Measurements from ENCODE around the gene ADA. TPM values are rescaled to one million over a fixed set of nuclear protein-coding genes. Genes with fewer than 3 reads are reported as not detected.
A peak's percentile ranks its signal among the peaks of the same experiment; 100 is the strongest.

ADA gene
- total RNA-seq, 1 donor, result 96.7 TPM

- DNase-seq (ENCODE audit: low read depth in 2 of 3, low spot score in 2 of 3), result peak in 2 of 3 donors; percentile 31 to 48
These were observed 4.7 kb downstream of the ADA start for GRCh38 chr20:44646641-44647274.

GRCh38 chr20:44646023-44646640 lies 5.4 kb downstream of the ADA start:
- DNase-seq (ENCODE audit: low read depth in 2 of 3, low spot score in 2 of 3), result peak in 2 of 3 donors; percentile 74 to 92

GRCh38 chr20:44644667-44645131 lies 6.8 kb downstream of the ADA start:
- DNase-seq (ENCODE audit: low read depth in 2 of 3, low spot score in 2 of 3), result peak in 1 of 3 donors; percentile 14

- DNase-seq (ENCODE audit: low read depth in 2 of 3, low spot score in 2 of 3), result no peak
These were observed 7.3 kb downstream of the ADA start for GRCh38 chr20:44644230-44644617.

- peak in 2 of 3 donors; percentile 47 to 67 for DNase-seq (ENCODE audit: low read depth in 2 of 3, low spot score in 2 of 3)
These were observed 7.8 kb downstream of the ADA start for GRCh38 chr20:44643596-44644229.

GRCh38 chr20:44643154-44643519 lies 8.4 kb downstream of the ADA start:
- DNase-seq (ENCODE audit: low read depth in 2 of 3, low spot score in 2 of 3), result no peak

GRCh38 chr20:44642203-44643153 lies 9.0 kb downstream of the ADA start:
- peak in 2 of 3 donors; percentile 42 to 50 for DNase-seq (ENCODE audit: low read depth in 2 of 3, low spot score in 2 of 3)

GRCh38 chr20:44641325-44641724 lies 10.2 kb downstream of the ADA start:
- no peak for DNase-seq (ENCODE audit: low read depth in 2 of 3, low spot score in 2 of 3)

GRCh38 chr20:44640522-44640921 lies 11.0 kb downstream of the ADA start:
- DNase-seq (ENCODE audit: low read depth in 2 of 3, low spot score in 2 of 3), result no peak

- DNase-seq (ENCODE audit: low read depth in 2 of 3, low spot score in 2 of 3), result no peak
These were observed 13.8 kb downstream of the ADA start for GRCh38 chr20:44637522-44638372.

- no peak for DNase-seq (ENCODE audit: low read depth in 2 of 3, low spot score in 2 of 3)
These were observed 14.5 kb downstream of the ADA start for GRCh38 chr20:44637042-44637441.

- DNase-seq (ENCODE audit: low read depth in 2 of 3, low spot score in 2 of 3), result no peak
These were observed 15.6 kb downstream of the ADA start for GRCh38 chr20:44635877-44636276.

GRCh38 chr20:44633872-44634600 lies 17.5 kb downstream of the ADA start:
- DNase-seq (ENCODE audit: low read depth in 2 of 3, low spot score in 2 of 3), result no peak

GRCh38 chr20:44633187-44633810 lies 18.2 kb downstream of the ADA start:
- DNase-seq (ENCODE audit: low read depth in 2 of 3, low spot score in 2 of 3), result no peak

GRCh38 chr20:44632103-44632752 lies 19.3 kb downstream of the ADA start:
- DNase-seq (ENCODE audit: low read depth in 2 of 3, low spot score in 2 of 3), result no peak

GRCh38 chr20:44630297-44630696 lies 21.2 kb downstream of the ADA start:
- DNase-seq (ENCODE audit: low read depth in 2 of 3, low spot score in 2 of 3), result no peak

- no peak for DNase-seq (ENCODE audit: low read depth in 2 of 3, low spot score in 2 of 3)
These were observed 22.0 kb downstream of the ADA start for GRCh38 chr20:44629542-44629941.

GRCh38 chr20:44629017-44629385 lies 22.5 kb downstream of the ADA start:
- no peak for DNase-seq (ENCODE audit: low read depth in 2 of 3, low spot score in 2 of 3)
